G401.6 (cell line): ENCODE measurements around the gene ZGLP1.

Experiments
- FAIRE-seq: peaks from 2 replicates; lab custom pipeline; 2012; peaks lifted over from hg19 to GRCh38; lab: Jason Lieb, UNC

The ZGLP1 gene

DNA sequence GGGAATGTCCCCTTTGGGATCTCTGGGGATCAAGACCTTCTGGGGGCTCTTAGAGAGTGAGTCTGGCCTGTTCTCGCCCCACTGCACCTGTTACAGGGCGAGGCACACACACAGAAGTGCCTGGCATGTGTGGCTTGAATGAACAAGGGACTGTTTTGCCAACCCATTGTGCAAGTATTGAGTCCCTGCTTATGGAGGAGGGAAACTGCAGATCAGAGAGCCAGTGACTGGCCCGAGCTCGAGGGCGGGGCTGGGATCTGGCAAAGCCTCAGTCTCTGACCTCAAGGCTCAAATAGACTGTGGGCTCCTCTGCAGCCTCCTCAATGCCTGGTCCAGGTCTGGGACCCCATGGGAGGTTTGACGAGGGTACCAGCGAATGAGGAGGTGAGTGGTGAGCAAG lies 18.2 kb upstream of the ZGLP1 start:
- no peak for FAIRE-seq

DNA sequence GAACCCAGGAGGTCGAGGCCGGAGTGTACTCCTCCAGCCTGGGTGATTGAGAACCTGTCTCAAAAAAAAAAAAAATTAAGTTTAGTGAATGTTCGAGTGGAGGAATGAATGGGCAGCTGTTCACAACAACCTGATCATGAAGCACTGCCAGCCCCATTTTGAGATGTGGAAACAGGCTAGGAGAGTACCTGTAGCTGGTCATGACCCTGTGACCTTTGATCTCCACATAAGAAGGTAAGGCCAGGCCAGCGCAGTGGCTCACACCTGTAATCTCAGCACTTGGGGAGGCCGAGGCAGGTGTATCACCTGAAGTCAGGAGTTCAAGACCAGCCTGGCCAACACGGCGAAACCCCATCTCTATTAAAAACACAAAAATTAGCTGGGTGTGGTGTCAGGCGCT lies 16.1 kb upstream of the ZGLP1 start:
- no peak for FAIRE-seq

DNA sequence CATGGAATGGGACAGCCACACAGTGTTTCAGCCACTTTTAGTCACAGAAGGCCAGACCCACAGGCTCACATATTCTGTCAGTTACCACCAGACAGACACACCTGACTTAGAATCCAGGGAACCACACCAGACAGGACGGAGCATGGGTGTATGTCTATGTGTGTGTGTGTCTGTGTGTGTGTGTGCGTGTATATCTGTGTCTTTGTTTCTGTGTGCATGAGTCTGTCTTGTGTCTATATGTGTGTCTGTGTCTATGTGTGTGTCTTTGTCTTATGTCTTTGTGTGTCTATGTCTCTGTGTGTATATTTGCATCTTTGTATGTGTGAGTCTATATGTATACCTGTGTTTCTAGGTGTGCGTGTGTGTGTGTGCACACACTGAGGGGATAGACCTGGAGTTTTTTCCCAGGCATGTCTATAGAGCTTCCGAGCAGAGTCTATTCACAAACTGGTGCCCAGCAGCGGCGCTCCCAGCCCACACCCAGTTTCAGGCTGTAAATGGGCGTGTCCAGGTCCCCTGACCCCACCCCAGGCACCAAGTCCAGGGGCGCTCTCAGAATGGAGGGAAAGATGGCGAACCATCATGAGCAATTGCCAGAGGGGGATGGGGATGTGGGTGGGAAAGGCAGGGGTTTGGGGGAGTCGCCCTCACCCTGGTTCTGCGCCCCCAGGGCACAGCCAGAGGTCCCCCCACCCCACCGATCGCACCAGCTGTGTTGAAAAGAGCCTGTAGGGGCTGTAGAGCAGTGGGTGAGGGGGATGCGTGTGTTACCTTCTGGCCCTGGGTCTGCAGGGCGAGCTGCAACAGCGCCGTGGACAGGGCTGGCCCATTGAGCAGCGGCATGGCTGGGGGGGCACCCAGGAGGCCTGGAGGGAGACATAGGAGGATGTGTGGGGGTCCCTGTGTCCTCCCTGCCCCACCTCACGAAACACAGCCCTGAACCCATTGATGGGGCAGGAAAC lies 12.5 kb upstream of the ZGLP1 start:
- no peak for FAIRE-seq

DNA sequence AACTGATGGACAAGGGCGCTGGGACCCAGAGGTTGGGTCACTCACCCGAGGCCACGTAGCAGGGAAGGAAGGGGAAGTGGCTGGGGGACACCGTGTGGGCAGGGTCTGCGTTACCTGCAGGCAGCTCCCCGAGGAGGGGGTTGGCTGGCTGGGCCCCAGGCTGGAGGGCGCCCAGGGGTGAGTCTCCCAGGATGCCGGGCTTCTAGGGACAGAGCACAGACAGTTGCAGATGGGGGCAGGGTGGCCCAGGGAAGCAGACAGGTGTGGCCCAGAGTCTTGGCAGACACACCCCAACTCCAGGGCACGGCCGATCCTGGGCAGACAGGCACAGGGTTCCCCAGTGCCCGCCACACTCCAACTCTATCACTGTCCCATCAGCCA lies 11.8 kb upstream of the ZGLP1 start:
- FAIRE-seq: no peak

DNA sequence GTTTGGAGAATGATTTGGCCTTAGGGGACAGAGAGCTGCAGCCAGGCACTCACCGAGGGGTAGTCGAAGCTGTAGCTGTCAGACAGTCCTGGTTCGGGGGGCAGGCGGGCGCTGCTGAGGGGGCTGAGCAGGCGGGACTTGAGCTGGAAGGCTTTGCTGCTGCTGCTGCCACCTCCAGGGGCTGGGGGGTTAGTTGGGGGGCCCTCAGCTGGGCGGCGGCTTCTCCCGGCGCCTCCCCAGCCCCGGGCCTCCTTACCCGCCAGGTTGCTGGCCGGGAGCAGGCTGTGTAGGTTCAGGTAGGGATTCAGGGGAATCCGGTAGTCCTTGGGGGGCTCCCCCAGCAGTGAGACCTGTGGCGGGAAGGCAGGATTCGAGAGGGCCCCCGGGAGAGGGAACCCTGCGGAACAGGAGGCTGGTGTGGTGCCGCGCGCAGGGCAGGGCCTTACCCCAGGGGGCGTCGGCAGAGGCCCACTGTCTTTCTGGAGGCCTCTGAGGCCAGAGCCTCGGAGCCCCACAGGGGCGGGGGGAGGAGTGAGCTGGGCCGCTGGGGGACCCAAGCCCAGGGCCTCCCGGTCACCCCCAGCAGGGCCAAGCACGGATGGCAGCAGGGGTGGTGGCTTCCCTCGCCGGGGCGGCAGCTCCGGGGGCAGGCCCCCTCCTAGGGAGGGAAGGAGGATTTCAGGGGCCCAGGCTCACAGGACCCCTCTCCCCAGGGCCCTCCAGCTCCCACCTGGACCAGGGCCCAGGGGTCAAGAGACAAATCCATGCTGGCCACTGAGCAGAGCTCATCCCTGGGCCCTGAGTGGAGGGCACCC lies 11.2 kb upstream of the ZGLP1 start:
- no peak for FAIRE-seq

DNA sequence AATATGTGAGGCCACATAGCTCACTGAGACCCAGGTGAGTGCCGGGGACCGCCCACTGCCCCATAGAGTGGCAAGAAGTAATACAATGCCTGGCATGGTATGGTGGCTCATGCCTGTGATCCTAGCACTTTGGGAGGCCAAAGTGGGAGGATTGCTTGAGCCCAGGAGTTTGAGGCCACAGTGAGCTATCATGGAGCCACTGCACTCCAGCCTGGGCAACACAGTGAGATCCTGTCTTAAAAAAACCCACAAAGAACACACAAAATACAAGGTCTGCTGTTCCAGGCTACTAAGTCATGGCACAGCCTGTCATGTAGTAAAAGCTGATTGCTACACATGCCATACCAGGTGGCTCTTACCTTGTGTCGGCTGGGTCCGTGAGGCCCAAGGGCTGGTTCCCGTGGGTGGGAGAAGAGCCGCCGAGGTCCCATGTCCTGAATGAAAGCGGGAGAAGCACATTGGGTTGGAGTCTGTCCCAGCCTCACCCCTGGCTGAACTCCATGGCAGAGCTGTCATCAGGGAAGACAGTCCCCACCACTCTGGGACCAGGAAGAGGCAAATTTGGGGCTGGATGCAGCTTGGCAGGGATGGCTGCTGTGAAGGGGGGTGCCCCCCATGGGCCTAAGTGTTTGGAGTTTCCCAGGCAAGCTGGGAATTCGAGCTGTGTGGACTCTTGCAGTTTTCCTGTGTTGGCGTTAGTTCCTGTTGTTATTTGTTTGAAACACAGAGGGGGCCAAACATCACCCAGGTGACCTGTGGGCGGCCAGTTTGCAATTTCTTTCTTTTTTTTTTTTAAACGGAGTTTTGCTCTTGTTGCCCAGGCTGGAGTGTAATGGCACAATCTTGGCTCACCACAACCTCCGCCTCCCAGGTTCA lies 9.4 kb upstream of the ZGLP1 start:
- no peak for FAIRE-seq

DNA sequence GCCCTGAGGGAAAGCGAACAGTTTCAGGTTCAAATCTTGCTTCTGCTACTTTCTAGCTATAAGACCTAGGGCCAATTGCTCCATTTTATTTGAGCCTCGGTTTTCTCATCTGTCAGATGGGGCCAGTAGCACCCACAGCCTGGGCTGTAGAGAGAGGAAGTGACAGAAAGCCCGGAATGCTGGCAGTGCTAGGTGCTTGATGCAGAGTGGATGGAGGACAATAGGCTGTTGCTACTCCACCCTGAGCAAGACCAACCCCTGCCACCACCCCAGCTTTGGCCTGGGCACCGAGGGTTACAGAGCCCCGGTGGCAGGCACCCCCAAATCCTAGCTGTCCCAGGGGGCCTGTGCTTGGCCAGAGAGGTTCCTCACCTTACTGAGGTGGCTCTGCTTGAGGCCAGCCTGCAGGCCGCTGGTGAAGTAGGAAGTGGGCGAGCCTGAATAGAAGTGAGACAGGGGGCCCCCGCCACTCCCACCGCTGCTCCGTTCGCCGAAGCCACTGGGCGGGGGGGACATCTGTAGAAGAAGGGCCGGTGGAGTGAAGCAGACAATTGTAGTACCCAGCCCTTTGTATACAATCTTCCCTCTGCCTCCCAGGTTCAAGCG lies 8.3 kb upstream of the ZGLP1 start:
- FAIRE-seq: no peak

DNA sequence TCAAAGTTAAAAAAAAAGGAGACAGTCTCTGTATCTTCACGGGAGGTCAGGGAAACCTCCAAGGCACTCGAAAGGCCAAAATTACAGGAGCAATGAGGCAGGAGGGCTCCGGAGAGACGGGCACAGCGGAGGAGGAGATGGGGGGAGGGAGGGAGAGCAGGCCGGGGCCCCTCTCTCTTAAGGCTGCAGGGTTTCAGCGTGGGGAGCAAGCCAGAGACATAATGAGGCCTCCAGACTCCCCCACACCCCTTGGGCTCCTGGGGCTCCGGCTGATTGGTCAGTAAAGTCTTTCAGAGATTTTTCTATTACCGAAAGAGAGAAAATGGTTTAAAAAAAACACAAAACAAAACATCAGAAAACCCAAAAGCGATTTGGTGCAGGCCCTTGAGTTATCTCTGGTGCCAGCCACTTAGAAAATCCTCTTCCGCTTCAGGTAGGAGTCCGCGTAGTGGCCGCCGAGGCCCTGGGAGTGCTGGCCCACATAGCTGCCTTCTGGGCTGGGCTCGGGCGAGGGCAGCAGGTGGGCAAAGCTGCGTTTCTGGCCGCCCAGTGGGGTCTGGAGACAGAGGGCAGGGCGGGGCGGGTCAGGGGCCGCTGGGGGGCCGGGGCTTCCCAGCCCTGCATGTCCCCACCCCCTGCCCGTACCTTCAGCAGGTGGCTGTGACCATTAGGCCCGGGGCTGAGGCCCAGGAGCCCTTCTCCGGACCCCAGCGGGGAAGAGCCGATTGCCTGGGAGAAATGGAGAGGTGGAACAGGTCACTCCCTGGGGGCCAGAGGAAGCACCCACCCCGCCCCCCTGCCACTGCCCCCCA lies 7.6 kb upstream of the ZGLP1 start:
- no peak for FAIRE-seq

DNA sequence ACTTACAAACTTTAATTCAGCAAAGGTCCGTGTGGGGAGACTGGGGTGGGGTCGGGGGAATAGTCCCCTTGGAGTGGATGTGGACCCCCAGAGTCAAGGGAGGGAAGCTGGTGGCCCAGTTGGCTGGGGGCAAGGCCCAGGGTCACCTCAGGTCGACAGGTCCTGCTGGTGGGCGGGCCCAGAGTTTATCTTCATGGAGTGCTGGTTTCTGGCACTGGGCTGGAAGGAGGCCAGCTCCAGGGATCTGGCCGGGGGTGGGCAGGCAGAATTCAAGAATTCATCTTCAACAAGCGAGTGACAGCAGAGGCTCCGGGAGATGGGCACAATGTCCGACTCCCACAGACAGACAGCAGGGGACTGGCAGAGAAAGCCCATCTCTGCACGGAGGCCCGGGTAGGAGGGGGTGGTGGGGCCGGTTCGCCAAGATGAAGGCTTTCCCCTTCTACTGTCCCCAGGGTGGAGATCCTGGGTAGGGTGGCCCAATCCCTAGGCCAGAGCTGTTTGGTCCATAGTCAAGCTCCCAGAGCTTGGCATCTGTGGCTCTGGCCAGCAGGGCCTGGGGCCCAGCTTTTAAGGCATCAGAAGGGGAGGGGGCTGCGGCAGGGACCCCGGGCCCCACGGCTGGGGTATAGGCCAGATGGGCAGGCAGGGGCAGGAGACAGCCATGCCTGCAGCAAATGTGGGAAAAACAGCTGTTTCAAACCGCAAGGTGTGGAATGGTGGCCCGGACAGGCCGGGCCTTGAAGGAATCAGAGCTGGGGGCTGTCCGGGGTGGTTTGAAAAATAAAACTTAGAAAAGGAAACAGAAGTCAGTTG lies 6.8 kb upstream of the ZGLP1 start:
- FAIRE-seq: peak; percentile 13

DNA sequence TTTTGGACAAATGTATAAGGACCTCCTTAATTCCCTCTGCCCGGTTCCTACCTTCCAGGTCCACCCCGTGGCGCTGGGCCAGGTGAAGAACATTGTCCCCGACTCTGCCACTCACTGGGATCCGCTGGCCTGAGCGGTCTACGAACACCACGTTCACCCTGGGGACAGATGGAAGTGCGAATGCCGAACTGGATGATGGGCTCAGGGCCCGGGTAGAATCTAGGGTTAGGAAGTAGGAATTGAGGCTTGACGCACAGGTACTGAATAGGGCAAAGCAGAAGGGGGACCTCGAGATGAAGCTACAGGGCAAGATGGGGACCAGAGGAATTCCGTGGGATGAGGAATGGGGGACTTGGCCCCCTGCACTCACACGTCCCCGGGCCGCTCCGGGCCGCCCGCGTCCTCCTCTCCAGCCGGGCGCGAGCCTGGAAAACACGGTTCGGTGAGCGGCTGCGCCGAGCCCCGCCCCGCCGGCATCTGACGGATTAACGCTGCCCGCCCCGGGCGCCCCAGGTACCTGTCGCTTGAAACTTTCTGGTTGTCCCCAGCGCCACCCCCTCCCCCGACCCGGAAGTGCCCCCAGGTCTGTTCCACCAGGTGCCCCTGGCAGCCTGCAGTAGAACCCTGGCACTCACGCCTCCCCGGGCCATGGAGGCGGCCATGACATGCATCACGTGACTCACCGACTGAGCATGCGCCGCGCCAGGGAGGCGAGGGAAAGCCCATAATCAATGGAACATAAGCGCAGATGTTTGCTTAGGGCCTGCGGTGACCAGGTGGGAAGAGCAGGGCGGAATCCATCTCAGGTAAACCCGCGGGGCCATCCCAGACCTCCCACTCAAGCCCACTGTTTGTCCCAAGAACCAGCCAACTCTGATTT lies 6.0 kb upstream of the ZGLP1 start, which contains the start of gene FDX2:
TSS of gene FDX2 (minus strand) at position 681 of the 880 bp plus-strand sequence. CDS start at position 662, 19 bp downstream.
- peak; percentile 6 for FAIRE-seq

DNA sequence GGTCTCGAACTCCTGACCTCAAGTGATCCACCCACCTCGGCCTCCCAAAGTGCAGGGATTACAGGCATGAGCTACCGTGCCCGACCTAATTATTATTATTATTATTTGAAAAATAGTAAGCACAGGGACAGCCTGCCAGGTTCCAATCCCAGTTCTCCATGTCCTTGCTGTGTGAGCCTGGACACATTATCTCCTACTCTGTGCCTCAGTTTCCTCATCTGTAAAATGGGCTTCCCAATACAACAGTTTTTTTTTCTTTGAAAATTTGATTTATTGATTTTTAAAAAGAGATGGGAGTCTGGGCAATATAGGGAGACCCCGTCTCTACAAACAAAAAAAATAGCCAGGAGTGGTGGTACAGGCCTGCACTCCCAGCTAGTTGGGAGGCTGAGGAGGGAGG lies 3.3 kb downstream of the ZGLP1 start:
- no peak for FAIRE-seq

DNA sequence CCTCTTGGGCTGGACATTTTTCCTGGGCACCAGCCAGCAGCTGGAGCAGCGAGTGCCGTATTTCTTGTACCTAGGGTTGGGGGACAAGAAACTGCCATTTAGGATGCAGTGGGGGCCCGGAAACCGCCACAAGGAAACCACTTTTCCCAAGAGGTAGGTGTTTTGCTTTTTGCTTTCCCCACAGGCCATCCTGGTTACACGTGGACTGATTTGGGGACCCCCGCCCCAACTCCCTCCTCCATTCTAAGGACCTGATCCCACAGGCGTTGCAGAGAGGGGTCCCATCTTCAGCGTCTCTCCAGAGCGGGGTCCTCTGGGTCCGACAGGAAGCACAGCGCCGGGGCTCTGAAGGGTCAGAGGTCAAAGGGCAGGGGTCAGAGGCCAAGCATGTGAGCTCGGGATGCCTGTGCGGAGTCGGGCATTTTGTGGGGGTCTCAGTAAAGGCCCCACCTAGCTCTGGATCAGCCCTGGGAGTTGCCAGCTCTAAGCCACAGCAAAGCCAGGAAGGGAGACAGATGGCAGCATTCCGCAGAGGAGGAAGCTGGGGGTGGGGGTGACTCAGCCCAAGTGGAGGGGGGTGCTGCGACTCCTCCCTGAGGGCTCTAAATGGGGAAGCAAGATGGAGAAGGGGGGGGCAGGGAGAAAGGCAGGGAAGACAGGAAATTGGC lies 4.3 kb downstream of the ZGLP1 start:
- FAIRE-seq: no peak

DNA sequence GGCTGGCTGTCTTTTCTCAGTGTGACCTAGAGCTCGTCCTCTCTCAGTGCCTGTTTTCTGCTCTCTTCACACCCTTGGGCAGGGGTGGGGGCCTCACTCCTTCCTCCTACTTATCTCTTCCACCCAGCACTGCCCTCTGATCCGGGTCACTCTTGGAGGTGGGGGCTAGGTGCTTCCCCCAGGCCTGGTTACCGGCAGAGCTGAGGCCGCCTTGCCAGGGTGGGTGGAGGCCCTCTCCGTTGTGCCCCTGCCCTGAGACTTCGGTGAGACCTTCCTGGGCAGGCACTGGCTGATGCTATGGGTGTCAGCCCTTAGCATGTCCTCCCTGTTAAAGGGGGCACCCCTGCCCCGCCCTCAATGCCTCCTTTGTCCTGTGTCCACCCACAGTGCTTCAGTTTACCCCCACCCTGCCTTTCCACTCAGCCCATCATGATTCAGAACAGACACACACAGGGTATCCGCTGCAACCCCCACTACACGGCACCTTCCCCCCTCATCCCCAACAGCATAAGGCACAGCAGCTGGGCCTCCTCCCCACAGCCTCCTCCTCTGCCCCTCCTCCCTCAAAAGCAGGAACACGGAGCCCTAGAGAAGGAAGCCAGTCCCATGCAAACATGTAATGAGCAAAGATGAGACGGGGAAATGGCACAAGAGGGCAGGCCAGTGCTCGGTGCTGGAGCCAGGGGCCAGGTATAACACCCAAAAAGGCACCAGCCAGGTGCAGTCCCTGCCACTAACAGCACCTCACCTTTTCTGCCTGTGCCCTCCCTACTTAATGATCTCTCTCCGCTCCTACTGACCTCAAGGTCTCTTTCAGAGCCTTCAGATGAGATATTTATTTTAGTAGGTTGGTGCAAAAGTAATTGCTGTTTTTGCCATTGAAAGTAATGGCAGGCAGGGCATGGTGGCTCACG lies 9.8 kb downstream of the ZGLP1 start:
- no peak for FAIRE-seq

DNA sequence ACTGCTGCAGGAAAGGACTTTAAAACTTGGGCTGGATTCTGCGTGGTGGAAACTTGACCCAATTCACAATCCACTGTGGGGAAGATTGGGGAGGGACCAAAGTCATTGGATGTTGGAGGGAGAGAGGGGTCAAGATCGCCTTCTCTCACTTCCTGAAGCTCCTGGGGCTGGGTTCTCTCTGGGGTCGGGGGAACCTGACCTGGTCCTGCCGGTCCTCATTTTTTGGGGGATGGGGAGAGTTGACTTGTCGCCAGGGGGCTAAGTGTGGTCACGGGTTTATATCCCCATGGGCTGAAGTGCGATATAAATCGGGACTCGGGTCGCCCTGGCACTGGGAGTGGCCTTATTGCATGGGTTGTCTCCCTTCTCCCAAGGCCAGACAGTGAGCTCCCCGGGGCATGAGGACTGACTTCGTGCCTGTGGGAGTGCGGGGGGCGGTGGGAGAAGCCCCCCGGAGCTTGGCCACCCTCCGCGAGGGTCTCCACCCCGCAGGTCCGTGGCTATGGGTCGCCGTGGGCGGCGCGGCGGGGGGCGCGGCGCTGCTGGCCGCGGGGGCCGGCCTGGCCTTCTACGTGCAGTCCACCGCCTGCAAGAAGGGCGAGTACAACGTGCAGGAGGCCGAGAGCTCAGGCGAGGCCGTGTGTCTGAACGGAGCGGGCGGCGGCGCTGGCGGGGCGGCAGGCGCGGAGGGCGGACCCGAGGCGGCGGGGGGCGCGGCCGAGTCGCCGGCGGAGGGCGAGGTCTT lies 13.6 kb downstream of the ZGLP1 start:
- FAIRE-seq: no peak

DNA sequence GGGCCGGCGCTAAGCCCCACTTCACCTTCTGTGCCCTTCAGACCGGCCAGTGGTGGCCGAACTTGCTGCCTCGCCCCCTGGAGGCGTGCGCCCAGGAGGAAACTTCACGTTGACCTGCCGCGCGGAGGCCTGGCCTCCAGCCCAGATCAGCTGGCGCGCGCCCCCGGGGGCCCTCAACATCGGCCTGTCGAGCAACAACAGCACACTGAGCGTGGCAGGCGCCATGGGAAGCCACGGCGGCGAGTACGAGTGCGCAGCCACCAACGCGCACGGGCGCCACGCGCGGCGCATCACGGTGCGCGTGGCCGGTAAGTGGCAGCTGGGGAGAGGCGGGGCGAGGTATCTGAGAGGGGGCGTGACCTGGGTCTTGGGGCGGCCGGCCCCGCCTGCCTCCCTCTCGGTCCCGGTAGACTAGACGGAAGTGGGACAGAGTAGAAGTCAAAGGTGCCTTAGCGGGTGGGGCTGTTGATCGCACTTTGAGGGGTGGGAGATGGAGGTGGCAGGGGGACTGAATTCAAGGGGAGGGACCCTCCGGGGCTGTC lies 14.2 kb downstream of the ZGLP1 start:
- FAIRE-seq: no peak

DNA sequence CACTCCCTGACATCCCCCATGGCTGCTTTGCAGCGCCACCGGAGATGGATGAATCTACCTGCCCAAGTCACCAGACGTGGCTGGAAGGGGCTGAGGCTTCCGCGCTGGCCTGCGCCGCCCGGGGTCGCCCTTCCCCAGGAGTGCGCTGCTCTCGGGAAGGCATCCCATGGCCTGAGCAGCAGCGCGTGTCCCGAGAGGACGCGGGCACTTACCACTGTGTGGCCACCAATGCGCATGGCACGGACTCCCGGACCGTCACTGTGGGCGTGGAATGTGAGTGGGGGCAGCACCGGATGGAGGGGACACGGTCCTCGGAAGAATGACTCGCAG lies 15.3 kb downstream of the ZGLP1 start:
- FAIRE-seq: no peak
